ENCODE measurements around the gene PTGDS.

Gene PTGDS

GRCh38 chr9:136991993-136992818 lies 14.9 kb downstream of the PTGDS start, which contains the start of gene PAXX (continued):
- peak; percentile 71 for TF ChIP-seq SP2 (tag by site-specific recombination; IDR thresholded peaks at IDR 0.05)
- peak; percentile 70; the same call in 1 of the 2 replicates for TF ChIP-seq ZBTB8A (tag by site-specific recombination; IDR thresholded peaks at IDR 0.05)
- no peak for TF ChIP-seq ZNF558 (tag by site-specific recombination; IDR thresholded peaks at IDR 0.05)
- no peak for TF ChIP-seq ZNF585B (tag by site-specific recombination; IDR thresholded peaks at IDR 0.05)
- TF ChIP-seq ZNF335 (tag by site-specific recombination; conservative IDR thresholded peaks at IDR 0.05): peak; percentile 97
- TF ChIP-seq HOXA7 (CRISPR knock-in tag; IDR thresholded peaks at IDR 0.05; ENCODE audit: borderline replicate concordance): 0 out of 2 replicates have a peak, but pooled peaks have one; percentile 53
- TF ChIP-seq SP3 (tag by site-specific recombination; IDR thresholded peaks at IDR 0.05): peak; percentile 75; the same call in 1 of the 2 replicates
- TF ChIP-seq BCL6B (tag by site-specific recombination; IDR thresholded peaks at IDR 0.05): no peak
- TF ChIP-seq AEBP2 (tag by site-specific recombination; IDR thresholded peaks at IDR 0.05; ENCODE audit: borderline replicate concordance): no peak
- no peak for TF ChIP-seq FEZF1 (tag by site-specific recombination; IDR thresholded peaks at IDR 0.05)
- TF ChIP-seq ZNF596 (tag by site-specific recombination; IDR thresholded peaks at IDR 0.05): no peak
- TF ChIP-seq ZNF423 (tag by site-specific recombination; IDR thresholded peaks at IDR 0.05): no peak
- no peak for TF ChIP-seq ZNF785 (tag by site-specific recombination; IDR thresholded peaks at IDR 0.05)
- peak; percentile 93 for TF ChIP-seq KLF16 (tag by site-specific recombination; IDR thresholded peaks at IDR 0.05)
- peak; percentile 49; the same call in 1 of the 2 replicates for TF ChIP-seq GLIS1 (tag by site-specific recombination; IDR thresholded peaks at IDR 0.05)
- TF ChIP-seq WT1 (tag by site-specific recombination; IDR thresholded peaks at IDR 0.05): peak; percentile 39; the same call in 1 of the 2 replicates
- TF ChIP-seq ZNF24 (tag by site-specific recombination; IDR thresholded peaks at IDR 0.05): 0 out of 2 replicates have a peak, but pooled peaks have one; percentile 56
- TF ChIP-seq ZNF362 (tag by site-specific recombination; IDR thresholded peaks at IDR 0.05): no peak
- no peak for TF ChIP-seq ZNF132 (tag by site-specific recombination; IDR thresholded peaks at IDR 0.05; ENCODE audit: borderline replicate concordance)
- TF ChIP-seq YY1 (tag by site-specific recombination; IDR thresholded peaks at IDR 0.05): peak; percentile 71
- peak; percentile 68; the same call in 1 of the 2 replicates for TF ChIP-seq PATZ1 (tag by site-specific recombination; IDR thresholded peaks at IDR 0.05)
- no peak for TF ChIP-seq ZNF221 (tag by site-specific recombination; IDR thresholded peaks at IDR 0.05; ENCODE audit: borderline replicate concordance)
- no peak for TF ChIP-seq HIC1 (tag by site-specific recombination; IDR thresholded peaks at IDR 0.05)
- no peak; the same call in 1 of the 2 replicates for TF ChIP-seq GLIS2 (tag by site-specific recombination; IDR thresholded peaks at IDR 0.05)
- no peak for TF ChIP-seq ZNF366 (tag by site-specific recombination; conservative IDR thresholded peaks at IDR 0.05)
- TF ChIP-seq OVOL3 (tag by site-specific recombination; IDR thresholded peaks at IDR 0.05): no peak
- peak; percentile 51; the same call in 1 of the 2 replicates for TF ChIP-seq ZNF391 (tag by site-specific recombination; IDR thresholded peaks at IDR 0.05; ENCODE audit: borderline replicate concordance, low read depth)
- TF ChIP-seq ZNF571 (tag by site-specific recombination; IDR thresholded peaks at IDR 0.05): no peak
- TF ChIP-seq ZBTB17 (tag by site-specific recombination; IDR thresholded peaks at IDR 0.05): peak; percentile 75
- TF ChIP-seq TCF7L2 (IDR thresholded peaks at IDR 0.05; ENCODE audit: borderline replicate concordance, low read depth, low read length): no peak
- peak; percentile 79; the same call in 1 of the 2 replicates for TF ChIP-seq ZEB2 (tag by site-specific recombination; IDR thresholded peaks at IDR 0.05)
- no peak for TF ChIP-seq ZNF529 (tag by site-specific recombination; IDR thresholded peaks at IDR 0.05; ENCODE audit: insufficient replicate concordance)
- no peak for TF ChIP-seq ZNF121 (tag by site-specific recombination; IDR thresholded peaks at IDR 0.05)

All from HEK293 (cell line).